A549 (cell line): ENCODE results near the gene CDC42EP4. TPM values are rescaled to one million over a fixed set of nuclear protein-coding genes. Genes with fewer than 3 reads are reported as not detected.
"Not testable (repeated sequence)": the region's sequence is repeated elsewhere in the genome, so short reads cannot be mapped to it uniquely, and the experiment has no call there.

Source experiments
- ATAC-seq, 2 experiments: fragments of 200-7000 bp in 1 of 2; fragments of >200 bp in 1 of 2; cut with Nextera tagmentation in 1 of 2; cut with Tn5 transposase in 1 of 2; 3 replicates each; pipeline versions ENCODE4 v1.8.0 to v1.9.1; 2018 to 2020; ENCODE audit warnings: mild to moderate bottlenecking in 1 of 2, moderate library complexity in 1 of 2
- CTCF ChIA-PET: fragments of 300-600 bp; sonication (Branson Sonifier 250); formaldehyde crosslinking; extraction: SDS; loops from one replicate; lab custom pipeline; 2021; ENCODE audit warnings: antibody characterized with exemption, inconsistent platforms; lab: Yijun Ruan, JAX
- POLR2A ChIA-PET: fragments of 350-600 bp; formaldehyde crosslinking; extraction: SDS; loops from one replicate; lab custom pipeline; 2021; ENCODE audit warnings: antibody characterized with exemption, inconsistent platforms; lab: Yijun Ruan, JAX
- DNase-seq, 2 experiments: peaks; one replicate each; pipeline versions ENCODE4 v3.0.0 to v3.0.0-alpha.2; 2011 to 2016; ENCODE audit warnings: low read depth in 1 of 2, low spot score in 1 of 2
- FAIRE-seq: peaks from 2 replicates; lab custom pipeline; 2011; peaks lifted over from hg19 to GRCh38; lab: Jason Lieb, UNC
- H3K27ac ChIP-seq, 2 experiments: fragments of >200 bp; sonication (Bioruptor Twin); formaldehyde crosslinking; 3 replicates each; pipeline ENCODE4 v1.5.1; 2016 to 2017
- H3K4me1 ChIP-seq: fragments of >200 bp; sonication (Bioruptor Twin); formaldehyde crosslinking; 3 replicates; pipeline ENCODE4 v1.6.1; 2016
- H3K4me2 ChIP-seq: fragments of >200 bp; sonication (Bioruptor Twin); formaldehyde crosslinking; 3 replicates; pipeline ENCODE4 v1.6.1; 2016
- H3K4me3 ChIP-seq: fragments of >200 bp; sonication (Bioruptor Twin); formaldehyde crosslinking; 3 replicates; pipeline ENCODE4 v1.5.1; 2016
- H3K9me3 ChIP-seq: fragments of >200 bp; sonication (Bioruptor Twin); formaldehyde crosslinking; 3 replicates; pipeline ENCODE4 v1.6.1; 2016
- BHLHE40 ChIP-seq: IDR thresholded peaks from 2 replicates; pipeline ENCODE4 v1.6.1; 2012; ENCODE audit warnings: low read depth, low read length, inconsistent platforms
- CBX2 ChIP-seq: fragments of 200-600 bp; sonication (generic); IDR thresholded peaks from 2 replicates; pipeline ENCODE4 v1.6.1; 2016; ENCODE audit warnings: low read depth, mild to moderate bottlenecking, borderline replicate concordance
- CBX8 ChIP-seq: fragments of 200-600 bp; sonication (generic); IDR thresholded peaks from 2 replicates; pipeline ENCODE4 v1.6.1; 2016
- CEBPB ChIP-seq, 2 experiments: fragments of >200 bp in 1 of 2; sonication (Bioruptor Twin) in 1 of 2; formaldehyde crosslinking in 1 of 2; IDR thresholded peaks; 2 replicates each; pipeline ENCODE4 v1.6.1; 2012 to 2016
- EHMT2 ChIP-seq: fragments of 200-600 bp; sonication (generic); IDR thresholded peaks from 2 replicates; pipeline ENCODE4 v1.6.1; 2016; ENCODE audit warnings: antibody characterized with exemption, low read depth, mild to moderate bottlenecking, moderate library complexity
- EP300 ChIP-seq, 2 experiments: fragments of >200 bp; sonication (Bioruptor Twin); formaldehyde crosslinking; IDR thresholded peaks; 2 replicates in 1 of 2; 3 replicates in 1 of 2; pipeline ENCODE4 v1.6.1; 2016 to 2017
- ESRRA ChIP-seq: fragments of 150-350 bp; IDR thresholded peaks from 2 replicates; pipeline ENCODE4 v1.6.1; 2014; ENCODE audit warnings: mild to moderate bottlenecking, low read length, borderline replicate concordance
- HMGXB4 ChIP-seq: fragments of 250-450 bp; sonication (Bioruptor Pico); IDR thresholded peaks from 2 replicates; pipeline ENCODE4 v1.5.0; 2021; ENCODE audit warnings: mild to moderate bottlenecking, moderate library complexity, borderline replicate concordance
- MAFK ChIP-seq: fragments of 450-650 bp; IDR thresholded peaks from 2 replicates; pipeline ENCODE4 v1.6.1; 2014; ENCODE audit not compliant: partially characterized antibody
- MAX ChIP-seq: IDR thresholded peaks from 2 replicates; pipeline ENCODE4 v1.6.1; 2012
- NFE2L2 ChIP-seq: fragments of 150-350 bp; conservative IDR thresholded peaks from 2 replicates; pipeline ENCODE4 v1.6.1; 2014; ENCODE audit warnings: low read length
- NPAS2 ChIP-seq: fragments of 250-450 bp; sonication (Bioruptor Pico); IDR thresholded peaks from 2 replicates; pipeline ENCODE4 v1.8.0; 2022; ENCODE audit warnings: mild to moderate bottlenecking, moderate library complexity, borderline replicate concordance
- PHF8 ChIP-seq: fragments of 200-600 bp; sonication (generic); IDR thresholded peaks from 2 replicates; pipeline ENCODE4 v1.6.1; 2016; ENCODE audit warnings: low read depth, mild to moderate bottlenecking, antibody characterized with exemption, moderate library complexity, borderline replicate concordance
- RARB ChIP-seq: fragments of 250-450 bp; sonication (Bioruptor Pico); IDR thresholded peaks from 2 replicates; pipeline ENCODE4 v1.8.0; 2021; ENCODE audit warnings: mild to moderate bottlenecking, moderate library complexity
- RCOR1 ChIP-seq: fragments of 150-350 bp; IDR thresholded peaks from 2 replicates; pipeline ENCODE4 v1.6.1; 2014; ENCODE audit warnings: antibody characterized with exemption, low read length, low read depth
- SMC3 ChIP-seq: fragments of >200 bp; sonication (Bioruptor Twin); formaldehyde crosslinking; IDR thresholded peaks from 3 replicates; pipeline ENCODE4 v1.6.1; 2018; ENCODE audit warnings: inconsistent platforms
- WGBS: methylation state at CpG from one replicate; pipeline ENCODE4 v1.1.6; 2017; ENCODE audit errors: missing lambda C conversion rate; 5-methylcytosine and 5-hydroxymethylcytosine counted together
- polyA plus RNA-seq, 4 experiments: library from polyadenylated mRNA; depleted of rRNA in 3 of 4; stranded (reverse); fragments of >200 nt; fragmentation: RNase III in 1 of 4; extraction: RNeasy Plus Mini Kit Qiagen cat#74134 plus additional on column Dnase treatment in 1 of 4; gene quantifications; 2 replicates in 3 of 4; 3 replicates in 1 of 4; pipeline ENCODE4 v1.2.3, GENCODE V29; 2011 to 2017

CDC42EP4 gene
- polyA plus RNA-seq, 2 of the 4 experiments (the other 2 are of a cell fraction), result 33.8 to 65.7 TPM

GRCh38 chr17:73265646-73266640 is 45.9 kb downstream of the CDC42EP4 start:
- ChIA-PET POLR2A (interaction anchor here (1.8 kb wide), 1 partner anchor 45 kb away, joined by 7 read pairs; no protein-coding TSS in a partner anchor), CTCF (interaction anchor here (1.0 to 24.4 kb wide), 5 partner anchors 11 to 155 kb away, joined by 3 to 975 read pairs (median 4); no protein-coding TSS in a partner anchor)
- Histone ChIP-seq H3K4me1 (no peaks in the 10 kb centered on the region), H3K9me3 (0 out of 3 replicates have a peak, but pooled peaks cover 4% of the 10 kb centered on the region), H3K4me2 (no peak overlapping the region), H3K4me3 (no peak overlapping the region), H3K27ac (no peak overlapping the region)
- WGBS, result 84% methylated on average over 24 of the region's 24 CpGs
- no peak for TF ChIP-seq MAFK
- no peak for TF ChIP-seq PHF8
- TF ChIP-seq NPAS2, result no peak
- TF ChIP-seq RCOR1, result no peak
- no peak for TF ChIP-seq CEBPB (IDR thresholded peaks at IDR 0.05)
- TF ChIP-seq NFE2L2, result no peak
- no peak for TF ChIP-seq CBX2
- no peak for ATAC-seq
- no peak for DNase-seq
- FAIRE-seq, result no peak

GRCh38 chr17:73264448-73264847 is 47.4 kb downstream of the CDC42EP4 start:
- POLR2A ChIA-PET, FAIRE-seq, DNase-seq, H3K4me3 ChIP-seq, H3K4me2 ChIP-seq, H3K9me3 ChIP-seq, H3K4me1 ChIP-seq, ATAC-seq, H3K27ac ChIP-seq: not testable (repeated sequence)
- CTCF ChIA-PET, result interaction anchor here (1.1 to 24.4 kb wide), 3 partner anchors 9 to 157 kb away, joined by 3 to 975 read pairs (median 68); no protein-coding TSS in a partner anchor
- WGBS, result 71% methylated on average over 2 of the region's 2 CpGs

GRCh38 chr17:73262676-73263642 is 48.8 kb downstream of the CDC42EP4 start:
- no peak overlapping the region for H3K4me3 ChIP-seq
- 84% methylated on average over 12 of the region's 12 CpGs for WGBS
- TF ChIP-seq RARB (no peak), EHMT2 (no peak), ESRRA (no peak), CBX8 (no peak), EP300 (IDR thresholded peaks at IDR 0.05) (no peak), BHLHE40 (no peak), HMGXB4 (CRISPR knock-in tag) (no peak), RCOR1 (no peak), MAX (no peak), PHF8 (no peak), SMC3 (no peak)
- H3K4me1 ChIP-seq, result no peaks in the 10 kb centered on the region
- H3K9me3 ChIP-seq, result no peaks in the 10 kb centered on the region
- H3K27ac ChIP-seq, result no peak overlapping the region; a peak in 1 of 6 replicates
- ATAC-seq (no peak), DNase-seq (no peak), FAIRE-seq (no peak)
- ChIA-PET POLR2A (no interaction called here), CTCF (interaction anchor here (0.7 to 24.4 kb wide), 10 partner anchors 8 to 537 kb away, joined by 3 to 975 read pairs (median 3); no protein-coding TSS in a partner anchor)
- no peak overlapping the region for H3K4me2 ChIP-seq
